GM15510 (cell line): ENCODE data around the gene NNAT.

Source experiments
- POLR2A ChIP-seq: IDR thresholded peaks from 3 replicates; pipeline ENCODE4 v1.6.1; 2011; ENCODE audit warnings: borderline replicate concordance; ENCODE audit not compliant: insufficient read length; ENCODE audit errors: extremely low read depth

The NNAT gene

DNA sequence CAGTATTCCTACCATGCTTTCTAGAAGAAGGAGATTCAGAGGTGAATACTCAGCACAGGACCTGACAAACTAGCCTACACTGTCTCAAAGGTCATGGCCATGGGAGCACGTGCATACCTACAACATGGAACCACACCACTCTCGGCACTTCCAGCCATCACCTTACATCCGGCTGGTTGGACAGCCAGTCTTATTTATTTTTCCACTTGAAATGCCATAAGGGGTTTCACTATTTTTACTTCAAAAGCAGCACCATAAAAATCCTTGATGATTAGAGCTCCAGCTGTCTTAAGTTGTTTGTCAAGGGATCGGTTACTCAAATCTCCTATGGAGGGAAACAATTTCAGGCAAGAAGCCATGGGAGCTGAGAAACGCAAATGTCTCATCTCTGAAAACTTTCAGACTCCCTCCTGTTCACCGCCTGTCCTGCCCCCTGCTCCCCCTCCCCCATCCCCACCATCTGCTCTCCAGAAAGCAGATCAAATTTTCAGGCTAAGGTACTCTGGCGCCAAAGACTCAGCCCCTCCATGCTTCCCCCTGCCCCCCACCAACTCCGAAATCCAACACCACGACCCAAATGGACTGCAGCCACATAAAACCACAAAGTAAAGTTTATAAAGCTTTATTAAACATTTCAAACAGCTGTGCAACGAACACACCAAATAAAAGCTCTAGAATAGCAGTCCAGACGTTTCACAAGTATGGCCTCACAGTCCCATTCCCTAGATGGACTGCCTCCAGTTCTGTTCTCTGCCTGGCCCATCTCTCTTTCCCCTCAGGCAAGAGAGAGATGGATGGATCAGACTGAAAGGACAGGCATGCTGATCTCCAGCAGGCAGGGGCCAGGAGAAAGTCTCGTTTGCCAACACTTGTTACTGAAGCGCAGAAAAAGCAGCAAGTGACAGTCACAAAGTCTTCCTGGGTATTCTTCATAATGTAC is 4.0 kb upstream of the NNAT start:
- TF ChIP-seq POLR2A, result no peak

DNA sequence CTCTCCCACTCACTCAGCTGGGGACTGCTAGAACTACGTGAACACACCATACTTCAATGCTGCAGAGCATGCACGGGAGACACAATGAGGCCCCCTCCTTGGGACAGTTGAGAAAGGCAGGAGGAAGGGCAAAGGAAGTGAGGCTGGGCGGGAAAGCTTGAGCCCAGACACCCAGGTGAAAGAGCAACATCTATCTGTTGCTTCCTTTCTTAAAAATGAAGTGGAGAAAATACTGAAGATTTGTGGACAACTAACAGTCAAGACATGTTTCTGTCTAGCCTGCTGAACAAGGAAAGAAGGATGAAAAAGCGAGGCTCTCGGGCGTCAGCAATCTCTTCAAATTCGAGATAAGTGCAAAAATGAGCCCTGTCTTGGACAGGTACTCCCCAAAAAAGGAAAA is 3.0 kb upstream of the NNAT start:
- TF ChIP-seq POLR2A, result no peak

DNA sequence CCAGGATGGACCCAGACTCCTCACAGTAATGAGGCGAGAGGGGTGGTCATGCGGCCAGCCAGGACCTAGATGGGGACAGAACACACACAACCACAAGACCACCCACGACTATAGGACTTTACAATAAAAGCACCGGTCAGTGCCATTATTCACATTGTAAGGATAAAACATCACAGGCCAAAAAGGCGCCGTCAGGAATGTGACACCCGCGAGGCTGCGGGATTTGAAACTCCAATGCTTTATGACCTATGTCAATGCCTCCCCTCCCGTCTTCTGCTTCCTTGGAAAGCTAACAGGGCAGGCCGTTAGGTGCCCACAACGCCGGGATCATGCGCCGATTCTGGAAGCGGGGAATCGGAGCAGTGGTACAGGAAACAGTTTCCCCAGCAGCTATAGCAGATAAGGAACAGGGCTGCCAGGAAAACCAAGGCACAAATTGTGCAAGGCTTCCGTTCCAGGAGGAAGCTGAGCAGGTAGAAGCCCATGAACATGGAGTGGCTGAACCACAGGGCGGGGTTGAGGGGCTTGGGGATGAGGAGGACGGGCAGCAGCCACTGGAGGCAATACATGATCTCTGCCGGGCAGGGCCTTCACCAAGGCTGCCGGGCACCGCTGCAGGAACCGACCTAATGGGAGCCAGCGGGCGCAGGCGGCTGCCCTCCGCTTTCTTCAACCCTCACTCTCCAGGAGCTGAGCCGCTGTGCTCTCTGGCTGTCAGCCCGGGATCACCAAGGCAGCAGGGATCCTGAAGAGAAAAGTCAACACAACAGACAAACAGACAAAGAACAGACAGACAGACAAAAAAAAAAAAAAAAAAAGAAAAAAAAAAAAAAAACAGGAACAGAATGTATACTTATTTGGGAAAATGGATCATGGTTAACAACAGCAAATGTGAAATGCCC is 2.2 kb upstream of the NNAT start:
- no peak for TF ChIP-seq POLR2A

DNA sequence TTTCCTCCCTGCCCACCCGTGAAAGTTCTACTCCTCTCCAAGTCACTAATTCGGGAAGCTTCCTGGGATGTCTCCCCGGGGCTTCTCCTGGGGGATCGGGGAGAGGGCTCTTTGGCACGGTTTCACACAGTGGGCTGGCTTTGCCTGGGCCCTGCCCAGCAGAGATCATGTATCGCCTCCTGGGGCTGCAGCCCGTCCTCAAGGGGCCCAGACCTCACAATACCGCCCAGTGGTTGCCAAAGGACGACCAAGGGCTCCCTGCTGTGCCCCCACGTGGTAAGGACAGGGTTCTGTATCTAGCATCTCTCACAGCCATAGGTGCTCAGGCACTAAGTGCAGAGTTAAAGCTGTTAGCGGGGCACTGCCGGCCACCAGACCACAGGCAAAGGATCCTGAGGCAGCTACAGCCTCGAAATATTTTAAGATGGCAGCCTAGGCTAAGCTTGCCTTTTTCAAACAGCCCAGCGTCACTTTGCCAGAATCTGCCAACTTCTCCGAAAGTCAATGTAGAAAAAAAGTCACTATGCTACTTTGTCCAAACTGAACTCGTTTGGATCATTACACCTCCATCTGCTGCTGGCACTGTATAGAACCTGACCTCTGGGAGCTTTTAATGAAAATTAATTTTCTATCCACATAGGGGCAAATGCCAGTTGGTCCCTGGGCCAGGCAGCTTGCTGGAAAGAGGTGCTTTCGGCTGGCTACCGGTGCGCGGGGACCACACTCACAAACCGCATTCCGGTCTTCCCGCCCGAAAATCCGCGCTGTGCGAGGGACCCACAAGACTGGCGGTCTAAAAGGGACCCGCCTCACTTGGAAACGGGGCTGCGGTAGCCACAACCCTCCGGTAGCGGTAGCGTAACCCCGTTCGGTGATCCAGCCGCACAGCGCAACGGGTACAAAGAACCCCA is 1.3 kb upstream of the NNAT start:
- no peak for TF ChIP-seq POLR2A

DNA sequence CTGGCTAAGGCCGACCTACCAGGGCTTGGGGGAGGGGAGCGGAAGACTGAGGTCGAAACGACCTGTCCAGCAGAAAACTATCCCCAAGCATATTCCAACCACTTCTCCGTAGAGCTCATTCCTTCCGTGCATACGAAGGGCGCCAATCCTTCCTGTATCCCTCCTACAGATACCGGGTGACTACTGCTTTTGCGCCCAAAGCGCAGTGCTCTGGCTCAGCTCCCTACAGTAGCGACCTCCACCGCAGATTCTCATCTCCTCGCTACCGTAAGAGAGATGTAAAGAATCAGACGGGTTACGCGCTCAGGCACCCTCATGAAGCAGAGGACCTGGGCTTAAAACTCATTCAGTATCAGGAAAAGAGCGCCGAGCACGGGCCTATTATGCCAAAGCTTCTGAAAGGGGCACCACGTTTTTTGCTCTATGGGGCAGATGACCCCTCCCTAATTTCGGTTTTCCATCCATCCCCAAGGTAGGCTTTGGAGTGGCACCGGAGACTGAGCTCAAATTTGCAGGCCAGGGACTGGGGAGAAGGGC is 563 bp upstream of the NNAT start:
- TF ChIP-seq POLR2A, result no peak

DNA sequence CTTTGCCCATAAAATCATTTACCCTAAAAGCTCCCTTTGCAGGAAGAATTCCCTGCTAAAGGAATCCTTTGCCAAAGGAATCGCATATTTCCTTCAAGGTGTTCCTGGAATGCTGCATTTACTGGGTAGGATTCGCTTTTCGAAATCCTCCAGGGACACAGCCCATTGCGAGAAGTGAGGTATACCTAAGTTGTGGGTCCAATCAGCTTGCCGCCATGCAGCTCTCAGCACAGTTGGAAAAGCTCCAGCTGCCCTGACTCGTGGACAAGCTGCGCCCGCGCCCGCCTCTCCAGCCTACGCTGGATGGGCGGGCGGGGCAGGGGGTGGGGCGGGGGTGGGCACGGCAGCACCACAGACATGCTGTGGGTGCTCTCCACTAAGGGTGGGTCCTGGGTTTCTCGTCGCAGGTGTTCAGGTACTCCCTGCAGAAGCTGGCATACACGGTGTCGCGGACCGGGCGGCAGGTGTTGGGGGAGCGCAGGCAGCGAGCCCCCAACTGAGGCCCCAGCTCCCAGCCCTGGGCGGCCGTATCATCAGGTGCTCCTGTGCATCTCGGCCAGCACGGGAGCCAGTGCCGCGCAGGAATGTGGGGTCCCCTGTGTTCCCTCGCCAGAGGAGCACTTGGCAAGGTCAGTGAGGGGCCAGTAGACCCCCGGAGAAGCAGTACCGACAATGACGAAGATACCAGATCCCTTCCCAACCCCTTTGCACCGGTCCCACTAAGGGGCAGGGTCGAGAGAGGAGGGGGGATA is 1.4 kb downstream of the NNAT start:
- TF ChIP-seq POLR2A, result no peak

DNA sequence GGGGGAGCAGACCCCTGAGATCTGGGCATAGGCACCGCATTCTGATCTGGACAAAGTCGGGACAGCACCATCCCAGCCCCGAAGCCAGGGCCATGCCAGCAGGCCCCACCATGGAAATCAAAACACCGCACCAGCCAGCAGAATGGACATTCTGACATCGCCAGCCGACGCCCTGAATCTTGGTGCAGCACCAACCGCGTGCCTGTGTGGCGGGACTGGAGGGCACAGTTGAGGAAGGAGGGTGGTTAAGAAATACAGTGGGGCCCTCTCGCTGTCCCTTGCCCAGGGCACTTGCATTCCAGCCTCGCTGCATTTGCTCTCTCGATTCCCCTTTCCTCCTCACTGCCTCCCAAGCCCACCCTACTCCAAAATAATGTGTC is 2.0 kb downstream of the NNAT start:
- no peak for TF ChIP-seq POLR2A

DNA sequence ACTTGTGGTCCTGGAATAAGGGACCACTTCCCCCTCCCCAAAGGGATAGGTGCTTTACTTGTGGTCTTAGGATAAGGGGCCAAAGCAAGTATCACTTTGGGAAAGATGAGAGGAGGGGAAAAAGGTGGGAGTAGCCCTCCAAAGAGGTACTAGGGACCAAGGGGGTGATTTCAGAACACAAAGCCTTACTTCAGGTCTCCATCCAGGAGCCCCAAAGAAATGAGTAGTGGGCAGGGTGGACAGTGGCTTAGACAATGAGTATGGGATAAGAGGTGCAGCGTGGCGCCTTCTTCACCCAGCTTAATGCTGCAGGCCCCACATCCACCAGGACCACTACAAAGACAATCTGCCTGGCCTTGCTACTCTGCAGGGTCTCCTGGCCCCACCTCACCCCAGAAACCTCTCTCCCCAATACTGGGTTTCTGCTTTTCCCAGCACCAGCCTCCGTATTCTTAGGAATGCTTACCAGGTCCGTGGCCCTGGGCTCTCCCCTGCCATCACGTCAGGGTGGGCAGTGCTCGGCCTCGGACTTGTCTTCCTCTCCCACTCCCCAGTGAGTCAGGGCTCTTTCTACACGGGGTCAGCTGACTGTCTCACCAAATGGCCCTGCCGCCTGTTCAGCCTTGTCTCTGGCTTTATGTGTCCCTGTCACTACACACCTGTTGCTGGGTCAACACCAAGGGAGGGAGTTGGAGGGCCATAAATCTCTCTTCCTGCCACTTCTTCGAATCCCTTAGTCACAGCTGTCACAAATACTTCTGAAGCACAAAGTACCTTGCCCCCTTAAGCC is 3.1 kb downstream of the NNAT start:
- no peak for TF ChIP-seq POLR2A

DNA sequence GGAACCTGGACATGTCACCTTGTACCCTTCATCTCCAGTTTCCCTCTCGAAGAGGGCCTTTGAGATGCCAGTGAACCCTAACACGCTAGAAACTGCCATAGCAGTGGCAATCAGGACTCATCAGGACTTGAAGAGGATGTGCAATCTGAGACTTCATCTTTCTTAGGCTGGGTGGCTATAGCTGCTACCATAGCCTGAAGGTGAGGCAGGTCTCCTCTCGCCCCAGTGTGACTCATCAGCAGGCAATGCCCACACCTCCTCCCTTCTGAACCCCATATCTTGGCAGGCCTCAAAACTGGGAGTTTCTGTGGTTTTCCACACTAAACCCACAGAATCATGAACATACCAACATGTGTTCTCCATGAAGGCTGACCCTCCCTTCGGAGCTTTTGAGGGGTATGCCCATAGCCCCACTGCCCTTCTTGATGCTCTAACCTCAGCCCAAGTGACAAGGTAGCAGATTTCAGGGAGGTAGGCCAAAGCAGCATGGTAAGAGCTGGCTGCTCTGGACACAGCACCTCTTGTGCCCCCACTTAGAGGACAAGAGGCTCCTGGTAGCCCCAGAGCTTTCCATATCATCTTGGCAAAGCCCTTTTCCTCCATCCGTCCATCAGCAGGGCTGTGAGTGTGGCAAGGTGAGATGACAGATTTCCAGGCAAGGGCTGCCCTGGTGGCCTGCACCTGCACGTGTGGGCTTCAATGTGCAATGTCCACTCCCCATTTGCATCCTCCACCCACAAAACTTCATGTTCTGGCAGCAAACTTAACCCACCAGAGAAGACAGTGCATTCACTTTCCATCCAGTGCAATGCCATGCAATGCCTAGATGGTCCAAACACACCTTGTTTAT is 4.0 kb downstream of the NNAT start:
- no peak for TF ChIP-seq POLR2A

DNA sequence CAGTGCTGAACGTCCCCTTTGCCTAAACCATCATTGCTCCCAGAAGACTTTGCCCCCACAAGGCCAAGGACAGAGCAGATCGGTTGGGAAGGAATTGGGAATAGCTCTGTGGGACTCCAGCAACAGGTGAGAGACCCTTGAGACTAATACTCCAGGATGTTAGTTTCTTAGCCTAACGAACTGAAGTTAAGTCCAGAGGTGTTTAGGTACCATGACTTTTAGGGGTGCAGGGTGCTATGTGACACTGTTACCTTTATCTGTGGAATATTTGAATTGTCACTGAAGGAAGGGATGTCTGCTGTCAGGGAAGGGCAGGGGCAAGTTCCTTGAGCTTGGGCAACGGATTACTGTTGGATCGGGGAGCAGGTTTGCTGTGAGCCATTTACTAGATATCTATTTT is 4.8 kb downstream of the NNAT start:
- TF ChIP-seq POLR2A, result no peak

DNA sequence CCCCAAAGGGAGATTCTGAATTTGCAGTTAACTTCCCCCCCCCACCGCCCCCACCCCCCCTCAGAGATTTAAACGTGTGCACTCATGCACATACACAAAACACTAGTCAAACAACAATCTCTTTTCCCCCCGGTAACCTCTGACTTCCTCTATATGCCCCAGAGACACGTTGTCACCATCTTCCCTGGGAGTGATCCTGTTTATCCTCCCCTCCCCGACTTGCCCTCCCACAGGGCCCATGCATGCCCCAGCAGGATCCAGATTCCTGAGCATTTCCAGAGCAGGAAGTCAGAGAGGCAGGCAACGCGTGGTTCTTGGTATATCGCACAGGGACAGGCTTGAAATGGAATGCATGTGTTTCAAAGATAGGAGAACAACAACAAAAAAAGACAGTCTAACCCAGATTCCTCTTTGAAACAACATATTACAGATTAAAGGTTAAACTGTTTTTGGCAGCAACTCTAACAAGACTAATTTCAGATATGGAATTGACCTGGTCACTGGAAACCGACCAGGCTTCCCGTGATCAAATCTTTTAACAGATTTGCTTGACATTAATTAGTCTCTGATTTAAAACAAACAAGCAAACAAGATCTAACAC is 5.3 kb downstream of the NNAT start:
- no peak for TF ChIP-seq POLR2A

DNA sequence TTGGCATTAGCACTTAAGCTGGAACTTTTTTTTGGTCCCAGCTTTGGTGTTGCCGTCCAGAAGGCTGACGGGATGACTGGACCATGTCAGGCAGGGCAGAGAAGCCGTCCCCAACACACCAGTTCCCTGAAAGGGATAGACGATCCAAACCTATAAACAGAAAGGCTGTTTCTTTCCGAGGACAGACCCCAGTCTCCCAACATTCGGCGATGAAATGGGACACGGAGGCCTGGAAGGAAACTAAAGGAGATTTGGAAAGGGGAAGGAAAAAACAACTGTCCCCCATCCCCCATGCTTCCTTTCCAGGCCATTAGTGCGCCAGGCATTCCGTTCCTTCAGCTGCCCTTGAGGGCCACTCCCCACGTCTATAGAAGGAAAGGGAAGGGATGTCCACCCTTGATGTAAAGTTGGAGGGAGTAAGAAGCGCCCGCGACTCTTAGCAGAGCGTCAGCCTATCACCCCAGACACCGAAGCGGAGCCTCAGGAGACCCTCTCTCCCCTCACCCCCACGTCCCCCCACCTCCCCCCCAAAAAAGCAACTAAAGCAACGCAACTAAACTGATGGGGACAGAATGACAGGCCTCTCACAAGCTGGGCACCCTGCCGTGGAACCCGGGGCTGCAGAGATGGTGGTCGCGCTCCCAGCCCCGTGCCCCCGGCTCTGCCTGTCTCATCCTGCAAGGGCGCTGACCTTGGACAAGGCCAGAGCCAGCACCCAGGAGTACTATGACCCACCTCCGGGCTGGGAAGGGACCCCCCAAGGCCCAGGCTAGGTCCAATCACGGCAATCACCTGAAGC is 6.0 kb downstream of the NNAT start:
- TF ChIP-seq POLR2A, result no peak
